Fibroblast of lung (primary cell): ENCODE measurements around the gene ALG5. TPM values are rescaled to one million over a fixed set of nuclear protein-coding genes. Genes with fewer than 3 reads are reported as not detected.
A peak's percentile ranks its signal among the peaks of the same experiment; 100 is the strongest.

Experiments
- DNase-seq, 2 donors: peaks; one replicate each; pipeline versions ENCODE4 v3.0.0 to v3.0.0-alpha.2; 2010; ENCODE audit warnings: low read depth in 2 of 2
- H2AFZ ChIP-seq: 2 replicates; pipeline ENCODE4 v1.5.1; 2012; ENCODE audit warnings: low read length, control low read depth, inconsistent platforms
- H3K27ac ChIP-seq: 2 replicates; pipeline ENCODE4 v1.5.1; 2011; ENCODE audit warnings: low read length, control low read depth; ENCODE audit not compliant: insufficient read depth
- H3K27me3 ChIP-seq: 2 replicates; pipeline ENCODE4 v1.5.1; 2011; ENCODE audit warnings: mild to moderate bottlenecking, low read length; ENCODE audit not compliant: control insufficient read depth, insufficient read depth
- H3K36me3 ChIP-seq: 2 replicates; pipeline ENCODE4 v1.5.1; 2011; ENCODE audit warnings: low read length; ENCODE audit not compliant: control insufficient read depth, insufficient read depth
- H3K4me1 ChIP-seq: 2 replicates; pipeline ENCODE4 v1.5.1; 2011; ENCODE audit warnings: low read length; ENCODE audit not compliant: control insufficient read depth, insufficient read depth; ENCODE audit errors: extremely low read depth
- H3K4me2 ChIP-seq: 2 replicates; pipeline ENCODE4 v1.5.1; 2011; ENCODE audit warnings: low read length, control low read depth; ENCODE audit not compliant: insufficient read depth; ENCODE audit errors: extremely low read depth
- H3K4me3 ChIP-seq, 4 experiments: fragments of 200-600 bp in 1 of 4; sonication (generic) in 1 of 4; replicated peaks in 1 of 4; 2 replicates each; pipeline ENCODE4 v1.5.1; 2011 to 2016; ENCODE audit warnings: low read length in 4 of 4, low read depth in 3 of 4, mild to moderate bottlenecking in 3 of 4, control low read depth in 2 of 4, inconsistent platforms in 1 of 4, mixed read lengths in 1 of 4; ENCODE audit not compliant: insufficient read depth in 1 of 4; ENCODE audit errors: control extremely low read depth in 1 of 4
- H3K79me2 ChIP-seq: 2 replicates; pipeline ENCODE4 v1.5.1; 2012; ENCODE audit warnings: mild to moderate bottlenecking, low read length, inconsistent platforms; ENCODE audit not compliant: control insufficient read depth, insufficient read depth
- H3K9ac ChIP-seq: 2 replicates; pipeline ENCODE4 v1.5.1; 2011; ENCODE audit warnings: mild to moderate bottlenecking, low read length, control low read depth; ENCODE audit not compliant: insufficient read depth
- H3K9me3 ChIP-seq: 2 replicates; pipeline ENCODE4 v1.5.1; 2012; ENCODE audit warnings: low read depth, low read length; ENCODE audit not compliant: control insufficient read depth, insufficient read depth
- H4K20me1 ChIP-seq: 2 replicates; pipeline ENCODE4 v1.5.1; 2011; ENCODE audit warnings: low read length; ENCODE audit not compliant: control insufficient read depth, insufficient read depth; ENCODE audit errors: extremely low read depth
- CTCF ChIP-seq, 2 donors: IDR thresholded peaks in 1 of 2; conservative IDR thresholded peaks in 1 of 2; 1 replicate in 1 of 2; 2 replicates in 1 of 2; pipeline ENCODE4 v1.5.1; 2011 to 2012; ENCODE audit warnings: low read length in 2 of 2, control low read depth in 1 of 2, inconsistent platforms in 1 of 2, low read depth in 1 of 2, mild to moderate bottlenecking in 1 of 2
- EZH2 ChIP-seq: IDR thresholded peaks from 2 replicates; pipeline ENCODE4 v1.5.1; 2012; ENCODE audit warnings: low read length, control low read depth, mild to moderate bottlenecking; ENCODE audit errors: missing control alignments
- polyA plus RNA-seq, 2 donors: library from polyadenylated mRNA; depleted of rRNA in 1 of 2; stranded (reverse) in 1 of 2; unstranded in 1 of 2; fragments of >200 nt; gene quantifications; 2 replicates each; pipeline ENCODE4 v1.2.1, GENCODE V29; 2011 to 2012; ENCODE audit warnings: missing spikeins in 1 of 2
- total RNA-seq: library from RNA; depleted of rRNA; stranded (reverse); fragments of >200 nt; gene quantifications from 2 replicates; pipeline ENCODE4 v1.2.1, GENCODE V29; 2014

The ALG5 gene
- total and polyA plus RNA-seq, 2 donors (not counting 1 experiment from before 2014, with no cell fraction given), result 34.8 to 49.6 TPM

DNA sequence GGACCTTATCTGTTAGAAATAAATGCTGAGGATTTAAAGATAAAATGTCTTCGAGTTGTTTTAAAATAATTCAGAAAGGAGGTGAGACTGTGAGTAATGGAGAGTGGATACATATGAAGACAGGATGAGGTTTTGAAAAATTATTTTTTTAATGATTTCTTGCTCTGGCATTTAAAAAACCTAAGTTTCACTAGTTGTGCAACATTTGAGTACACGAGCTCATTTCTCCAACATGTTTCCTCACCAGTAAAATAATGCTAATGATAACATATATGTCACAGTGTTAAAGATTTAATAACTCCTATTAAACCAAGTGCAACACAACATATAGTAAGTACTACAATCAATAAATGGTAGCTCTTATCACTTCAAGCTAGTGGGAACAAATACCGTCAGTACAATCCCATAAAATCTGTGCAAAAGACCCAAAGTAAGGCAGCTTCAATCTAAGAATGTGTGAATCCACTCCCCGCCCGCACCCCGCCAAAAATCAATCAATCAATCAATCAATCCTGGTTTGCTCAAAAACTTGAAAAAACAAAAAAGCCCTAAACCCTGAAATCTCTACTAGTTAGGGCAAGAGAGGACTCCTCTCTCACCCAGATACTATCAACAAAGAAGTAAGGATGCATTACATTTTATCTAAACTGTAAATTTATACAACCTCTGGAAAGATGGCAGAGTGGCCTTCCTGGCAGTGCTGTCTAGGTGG is 1.3 kb downstream of the ALG5 start:
- Histone ChIP-seq H2AFZ (no peak overlapping the region), H3K4me1 (no peaks in the 10 kb centered on the region), H3K27ac (peak overlapping the region; percentile 84), H3K9ac (peak overlapping the region; percentile 90), H4K20me1 (no peaks in the 10 kb centered on the region), H3K4me2 (peak overlapping the region; percentile 99), H3K79me2 (peaks cover 53% of the 10 kb centered on the region), H3K4me3 (peak overlapping the region; percentile 67 to 95 (median 86)), H3K27me3 (no peaks in the 10 kb centered on the region), H3K9me3 (no peaks in the 10 kb centered on the region), H3K36me3 (peaks cover 5% of the 10 kb centered on the region)
- no peak for TF ChIP-seq CTCF (conservative IDR thresholded peaks at IDR 0.05 in 1 of 2, IDR thresholded peaks at IDR 0.05 in 1 of 2; ENCODE audit: low read depth in 1 of 2, low read length in 2 of 2)
- TF ChIP-seq EZH2, result no peak
- DNase-seq, result peak in 1 of 2 donors; percentile 11

GRCh38 chr13:36992362-36992761 is 6.8 kb downstream of the ALG5 start:
- no peak for DNase-seq
- H3K79me2 ChIP-seq, result peaks cover 26% of the 10 kb centered on the region
- H3K36me3 ChIP-seq, result peaks cover 14% of the 10 kb centered on the region
- no peaks in the 10 kb centered on the region for H3K9me3 ChIP-seq
- H3K27ac ChIP-seq, result no peak overlapping the region
- no peak overlapping the region for H3K4me2 ChIP-seq
- no peak overlapping the region for H3K4me3 ChIP-seq
- no peak overlapping the region for H2AFZ ChIP-seq
- H3K4me1 ChIP-seq, result no peaks in the 10 kb centered on the region
- no peak overlapping the region for H3K9ac ChIP-seq
- H3K27me3 ChIP-seq, result no peaks in the 10 kb centered on the region
- no peak for TF ChIP-seq EZH2
- no peak for TF ChIP-seq CTCF (conservative IDR thresholded peaks at IDR 0.05 in 1 of 2, IDR thresholded peaks at IDR 0.05 in 1 of 2; ENCODE audit: low read depth in 1 of 2, low read length in 2 of 2)
- no peaks in the 10 kb centered on the region for H4K20me1 ChIP-seq

GRCh38 chr13:36986462-36987240 is 12.5 kb downstream of the ALG5 start:
- Histone ChIP-seq H3K4me1 (no peaks in the 10 kb centered on the region), H4K20me1 (no peaks in the 10 kb centered on the region), H3K36me3 (peaks cover 3% of the 10 kb centered on the region), H3K27ac (no peak overlapping the region), H3K27me3 (no peaks in the 10 kb centered on the region), H3K79me2 (no peaks in the 10 kb centered on the region), H2AFZ (no peak overlapping the region), H3K4me3 (no peak overlapping the region), H3K4me2 (no peak overlapping the region), H3K9me3 (no peaks in the 10 kb centered on the region), H3K9ac (no peak overlapping the region)
- DNase-seq, result no peak
- TF ChIP-seq EZH2, result no peak
- no peak for TF ChIP-seq CTCF (conservative IDR thresholded peaks at IDR 0.05 in 1 of 2, IDR thresholded peaks at IDR 0.05 in 1 of 2; ENCODE audit: low read depth in 1 of 2, low read length in 2 of 2)
